Osteoblast (primary cell): ENCODE measurements around the gene SPDYE4. TPM values are rescaled to one million over a fixed set of nuclear protein-coding genes. Genes with fewer than 3 reads are reported as not detected.
A peak's percentile ranks its signal among the peaks of the same experiment; 100 is the strongest.

Source experiments
- DNase-seq: peaks from one replicate; pipeline ENCODE4 v3.0.0; 2011; ENCODE audit warnings: low spot score, mixed read lengths; ENCODE audit not compliant: insufficient read length; ENCODE audit errors: missing footprints
- H2AFZ ChIP-seq: 2 replicates; pipeline ENCODE4 v1.6.0; 2011; ENCODE audit warnings: mild to moderate bottlenecking, low read length
- H3K27ac ChIP-seq: 2 replicates; pipeline ENCODE4 v1.5.1; 2011; ENCODE audit warnings: mild to moderate bottlenecking, low read depth, low read length, moderate library complexity
- H3K27me3 ChIP-seq: 2 replicates; pipeline ENCODE4 v1.6.0; 2012; ENCODE audit warnings: mild to moderate bottlenecking, control low read depth, inconsistent platforms, low read length, moderate library complexity; ENCODE audit not compliant: insufficient read depth
- H3K36me3 ChIP-seq: 2 replicates; pipeline ENCODE4 v1.5.1; 2011; ENCODE audit warnings: mild to moderate bottlenecking, low read length, control low read depth, moderate library complexity; ENCODE audit not compliant: insufficient read depth
- H3K4me1 ChIP-seq: 2 replicates; pipeline ENCODE4 v1.5.1; 2011; ENCODE audit warnings: mild to moderate bottlenecking, low read length, control low read depth, moderate library complexity; ENCODE audit not compliant: insufficient read depth
- H3K4me2 ChIP-seq: 2 replicates; pipeline ENCODE4 v1.6.0; 2011; ENCODE audit warnings: mild to moderate bottlenecking, low read length; ENCODE audit not compliant: insufficient read depth
- H3K4me3 ChIP-seq: fragments of 200-600 bp; sonication (generic); 3 replicates; pipeline ENCODE4 v1.5.1; 2012; ENCODE audit warnings: mild to moderate bottlenecking, low read length, inconsistent platforms; ENCODE audit not compliant: insufficient read depth
- H3K79me2 ChIP-seq: 2 replicates; pipeline ENCODE4 v1.6.0; 2012; ENCODE audit warnings: mild to moderate bottlenecking, low read length, control low read depth, inconsistent platforms; ENCODE audit not compliant: insufficient read depth
- H3K9me3 ChIP-seq: 2 replicates; pipeline ENCODE4 v1.5.1; 2011; ENCODE audit warnings: low read depth, low read length, control low read depth
- H4K20me1 ChIP-seq: 2 replicates; pipeline ENCODE4 v1.6.0; 2012; ENCODE audit warnings: mild to moderate bottlenecking, low read length, control low read depth; ENCODE audit not compliant: insufficient read depth
- total RNA-seq: library from RNA; depleted of rRNA; stranded (reverse); fragments of >200 nt; gene quantifications from 2 replicates; pipeline ENCODE4 v1.2.3, GENCODE V29; 2012
- TF ChIP-seq, protein P1 (sequence below): IDR thresholded peaks from 2 replicates; pipeline ENCODE4 v1.5.1; 2011; ENCODE audit warnings: mild to moderate bottlenecking, low read depth, low read length, moderate library complexity; ENCODE audit errors: extremely low read depth

SPDYE4 gene
- total RNA-seq, 1 donor = not detected

DNA sequence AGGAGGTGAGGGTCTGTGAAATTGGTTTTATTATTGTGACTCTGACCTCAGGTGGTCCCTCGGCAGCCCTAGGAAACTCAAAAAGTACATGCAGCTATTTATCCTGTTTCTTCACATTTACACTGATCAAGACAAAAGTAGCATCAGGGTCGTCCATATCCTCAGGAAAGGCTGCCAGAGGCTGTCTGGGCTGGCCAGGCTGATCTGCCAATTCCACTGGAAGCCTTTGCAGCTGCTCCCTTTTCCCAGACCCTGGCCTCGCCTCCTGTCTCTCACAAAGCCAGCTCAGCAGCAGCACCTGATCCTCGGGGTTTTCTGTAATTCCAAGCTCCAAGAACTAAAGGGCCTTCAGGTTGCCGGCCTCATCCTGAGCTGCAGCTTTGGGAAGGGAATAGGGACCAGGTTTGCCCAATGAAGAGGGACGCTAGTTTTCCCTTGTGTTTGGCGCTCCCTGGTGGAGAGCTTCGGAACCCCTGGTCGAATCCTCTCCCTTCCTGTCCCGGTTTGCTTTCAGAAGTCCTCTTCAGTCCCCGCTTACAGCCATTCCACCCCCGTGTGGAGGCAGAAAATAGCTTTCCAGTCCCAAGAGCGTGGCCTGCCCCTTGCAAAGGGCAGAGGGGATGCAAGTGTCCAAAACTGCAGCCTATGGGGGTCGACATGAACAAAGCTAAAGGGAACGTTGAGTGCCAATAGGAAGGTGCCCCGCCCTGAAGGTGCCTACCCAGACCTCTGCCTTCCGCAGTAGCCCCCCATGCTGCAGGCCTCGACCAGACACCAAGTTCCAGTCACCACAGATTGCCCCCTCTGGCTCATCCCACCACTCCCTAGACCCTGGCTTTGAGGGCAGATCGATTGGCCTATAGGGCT is 27.4 kb upstream of the SPDYE4 start:
- Histone ChIP-seq H3K27ac (no peak overlapping the region), H3K4me1 (no peaks in the 10 kb centered on the region), H3K9me3 (no peaks in the 10 kb centered on the region), H3K27me3 (peaks cover 4% of the 10 kb centered on the region), H3K79me2 (no peaks in the 10 kb centered on the region), H3K36me3 (no peaks in the 10 kb centered on the region), H3K4me2 (no peak overlapping the region), H3K4me3 (no peak overlapping the region), H2AFZ (no peak overlapping the region), H4K20me1 (no peaks in the 10 kb centered on the region)
- peak; percentile 85 for DNase-seq
- TF ChIP-seq, protein P1, sequence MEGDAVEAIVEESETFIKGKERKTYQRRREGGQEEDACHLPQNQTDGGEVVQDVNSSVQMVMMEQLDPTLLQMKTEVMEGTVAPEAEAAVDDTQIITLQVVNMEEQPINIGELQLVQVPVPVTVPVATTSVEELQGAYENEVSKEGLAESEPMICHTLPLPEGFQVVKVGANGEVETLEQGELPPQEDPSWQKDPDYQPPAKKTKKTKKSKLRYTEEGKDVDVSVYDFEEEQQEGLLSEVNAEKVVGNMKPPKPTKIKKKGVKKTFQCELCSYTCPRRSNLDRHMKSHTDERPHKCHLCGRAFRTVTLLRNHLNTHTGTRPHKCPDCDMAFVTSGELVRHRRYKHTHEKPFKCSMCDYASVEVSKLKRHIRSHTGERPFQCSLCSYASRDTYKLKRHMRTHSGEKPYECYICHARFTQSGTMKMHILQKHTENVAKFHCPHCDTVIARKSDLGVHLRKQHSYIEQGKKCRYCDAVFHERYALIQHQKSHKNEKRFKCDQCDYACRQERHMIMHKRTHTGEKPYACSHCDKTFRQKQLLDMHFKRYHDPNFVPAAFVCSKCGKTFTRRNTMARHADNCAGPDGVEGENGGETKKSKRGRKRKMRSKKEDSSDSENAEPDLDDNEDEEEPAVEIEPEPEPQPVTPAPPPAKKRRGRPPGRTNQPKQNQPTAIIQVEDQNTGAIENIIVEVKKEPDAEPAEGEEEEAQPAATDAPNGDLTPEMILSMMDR = peak; percentile 92

DNA sequence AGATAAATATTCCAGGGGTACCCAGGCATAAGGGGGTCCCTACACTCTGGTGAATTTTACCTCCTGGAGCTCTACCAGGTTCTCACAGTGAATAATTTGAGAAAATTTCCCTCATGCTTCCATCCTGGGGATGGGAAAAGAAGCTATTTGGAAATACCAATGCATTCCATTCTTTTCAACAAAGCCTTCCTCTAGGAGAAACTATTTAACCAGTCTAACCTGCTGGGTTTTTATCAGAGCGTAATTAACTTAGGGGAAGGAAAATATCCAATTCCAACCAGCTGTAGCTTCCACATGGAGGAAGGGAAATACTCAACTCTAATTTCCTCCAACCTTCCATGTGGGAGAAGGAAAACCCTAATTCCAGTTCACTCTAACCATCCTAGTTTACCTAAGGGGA is 23.8 kb upstream of the SPDYE4 start:
- Histone ChIP-seq H3K4me1 (no peaks in the 10 kb centered on the region), H3K27ac (no peak overlapping the region), H3K4me2 (no peak overlapping the region), H3K36me3 (no peaks in the 10 kb centered on the region), H3K27me3 (peaks cover 5% of the 10 kb centered on the region), H3K79me2 (no peaks in the 10 kb centered on the region), H3K4me3 (no peak overlapping the region), H4K20me1 (no peaks in the 10 kb centered on the region), H2AFZ (no peak overlapping the region), H3K9me3 (no peaks in the 10 kb centered on the region)
- no peak for DNase-seq
- TF ChIP-seq, protein P1 = no peak

DNA sequence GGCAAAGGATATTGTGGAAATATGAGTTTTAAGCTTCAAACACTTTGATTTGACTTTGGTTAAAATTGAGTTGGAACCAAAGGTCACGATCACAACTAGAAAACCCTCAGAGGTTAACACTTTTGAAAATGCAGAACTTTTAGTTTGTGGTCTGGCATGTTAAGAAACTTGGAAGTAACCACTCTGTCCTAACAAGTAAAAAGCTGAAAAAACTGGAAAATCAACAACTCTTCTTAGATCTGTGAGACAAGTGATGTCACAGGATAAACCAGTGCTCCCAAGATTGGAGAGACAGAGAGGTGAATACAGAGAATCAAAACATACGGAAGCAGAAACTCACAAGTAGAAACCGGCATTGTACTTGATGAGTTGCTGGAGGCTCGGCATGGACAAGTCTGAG is 23.4 kb upstream of the SPDYE4 start:
- TF ChIP-seq, protein P1 = no peak
- Histone ChIP-seq H3K79me2 (no peaks in the 10 kb centered on the region), H4K20me1 (no peaks in the 10 kb centered on the region)

DNA sequence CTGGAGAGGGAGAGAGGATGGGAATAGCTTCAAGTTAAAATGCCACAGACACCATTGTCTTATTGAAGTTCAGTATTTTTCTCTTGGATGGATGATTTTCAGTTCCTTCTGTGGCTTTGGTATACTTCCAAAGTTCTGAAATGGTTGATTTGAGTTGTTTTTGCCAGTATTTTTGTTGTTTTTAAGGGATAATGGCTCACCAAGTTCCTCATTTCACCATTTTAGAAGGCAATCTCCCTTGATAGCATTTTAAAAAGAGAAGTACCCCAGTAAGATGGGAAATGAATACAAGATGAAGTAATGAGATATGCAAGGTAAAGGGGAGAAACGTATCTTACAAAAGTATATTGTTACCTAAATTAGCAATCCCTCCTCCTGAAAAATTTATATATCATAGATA is 18.5 kb upstream of the SPDYE4 start:
- no peak overlapping the region for H3K4me3 ChIP-seq
- H3K79me2 ChIP-seq = no peaks in the 10 kb centered on the region
- no peak overlapping the region for H3K4me2 ChIP-seq
- peaks cover 8% of the 10 kb centered on the region for H3K27me3 ChIP-seq
- DNase-seq = no peak
- H3K4me1 ChIP-seq = no peaks in the 10 kb centered on the region
- H3K9me3 ChIP-seq = no peaks in the 10 kb centered on the region
- no peaks in the 10 kb centered on the region for H3K36me3 ChIP-seq
- TF ChIP-seq, protein P1 = no peak
- H4K20me1 ChIP-seq = no peaks in the 10 kb centered on the region
- no peak overlapping the region for H3K27ac ChIP-seq
- H2AFZ ChIP-seq = no peak overlapping the region

More for the DNA sequence above, 23.4 kb upstream of the SPDYE4 start:
- H3K36me3 ChIP-seq = no peaks in the 10 kb centered on the region
- H3K4me3 ChIP-seq = no peak overlapping the region
- H3K4me2 ChIP-seq = no peak overlapping the region
- no peak overlapping the region for H2AFZ ChIP-seq
- H3K27me3 ChIP-seq = peaks cover 6% of the 10 kb centered on the region
- DNase-seq = no peak
- H3K9me3 ChIP-seq = no peaks in the 10 kb centered on the region
- H3K27ac ChIP-seq = no peak overlapping the region
- no peaks in the 10 kb centered on the region for H3K4me1 ChIP-seq
